Hematopoietic multipotent progenitor cell treated with erythropoietin and hydrocortisone succinate and interleukin-3 and kit ligand, for 17 days (in vitro differentiated cells): ENCODE results near the gene MAP4.
"Not testable (repeated sequence)": the region's sequence is repeated elsewhere in the genome, so short reads cannot be mapped to it uniquely, and the experiment has no call there.

Experiments
- DNase-seq: peaks from one replicate; pipeline ENCODE4 v3.0.0-alpha.2; 2015; ENCODE audit warnings: low spot score

MAP4 gene

DNA sequence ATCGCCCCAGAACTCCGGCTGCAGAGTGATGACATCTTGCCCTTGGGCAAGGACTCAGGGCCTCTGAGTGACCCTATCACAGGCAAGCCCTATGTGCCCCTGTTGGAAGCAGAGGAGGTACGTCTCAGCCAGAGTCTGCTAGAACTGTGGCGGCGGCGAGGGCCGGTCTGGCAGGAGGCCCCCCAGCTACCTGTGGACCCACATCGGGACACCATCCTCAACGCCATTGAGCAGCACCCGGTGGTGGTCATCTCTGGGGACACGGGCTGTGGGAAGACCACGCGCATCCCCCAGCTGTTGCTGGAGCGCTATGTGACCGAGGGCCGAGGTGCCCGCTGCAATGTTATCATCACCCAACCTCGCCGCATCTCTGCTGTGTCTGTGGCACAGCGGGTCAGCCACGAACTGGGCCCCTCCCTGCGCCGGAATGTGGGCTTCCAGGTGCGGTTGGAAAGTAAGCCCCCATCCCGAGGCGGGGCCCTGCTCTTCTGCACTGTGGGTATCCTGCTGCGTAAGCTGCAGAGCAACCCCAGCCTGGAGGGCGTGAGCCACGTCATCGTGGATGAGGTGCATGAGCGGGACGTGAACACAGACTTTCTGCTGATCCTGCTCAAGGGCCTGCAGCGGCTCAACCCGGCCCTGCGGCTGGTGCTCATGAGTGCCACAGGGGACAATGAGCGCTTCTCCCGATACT, 169.9 kb downstream of the MAP4 start:
- DNase-seq: no peak

GRCh38 chr3:47841786-47842349, 174.3 kb downstream of the MAP4 start:
- no peak for DNase-seq

DNA sequence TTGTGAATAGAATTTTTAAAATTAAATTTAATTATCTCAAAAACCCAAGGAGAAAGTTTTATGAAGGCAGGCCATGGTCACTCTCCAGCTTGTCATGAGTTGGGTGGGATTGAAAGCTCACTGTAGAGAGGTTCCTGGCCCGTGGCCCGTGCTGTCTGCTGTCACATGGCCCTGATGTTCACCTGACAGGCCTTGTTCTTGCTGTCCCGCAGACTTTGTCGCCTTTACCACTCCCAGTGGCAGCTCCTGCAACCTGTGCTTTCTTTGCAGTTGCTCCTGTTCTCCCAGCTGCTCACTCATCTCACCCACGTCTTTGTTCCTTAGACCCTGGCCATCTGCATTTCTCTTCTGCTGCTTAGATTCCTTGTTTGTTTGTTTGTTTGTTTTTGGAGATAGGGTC, 177.7 kb downstream of the MAP4 start:
- no peak for DNase-seq

- DNase-seq: no peak
These were observed 179.2 kb downstream of the MAP4 start for GRCh38 chr3:47836986-47837385.

DNA sequence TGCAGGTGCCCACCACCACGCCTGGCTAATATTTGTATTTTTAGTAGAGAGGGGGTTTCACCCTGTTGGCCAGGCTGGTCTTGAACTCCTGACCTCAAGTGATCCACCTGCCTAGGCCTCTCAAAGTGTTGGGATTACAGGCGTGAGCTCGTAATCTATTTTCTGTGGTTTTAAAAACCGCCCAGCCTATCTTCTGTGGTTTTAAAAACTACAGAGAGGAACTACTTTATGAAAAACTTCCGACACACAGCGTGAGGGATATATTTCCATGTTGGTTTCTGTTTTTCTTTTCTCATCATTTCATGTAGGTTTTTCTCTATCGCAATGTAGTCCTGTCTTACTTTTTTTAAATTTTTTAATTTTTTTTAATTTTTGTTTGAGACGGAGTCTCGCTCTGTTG, 186.7 kb downstream of the MAP4 start:
- DNase-seq: not testable (repeated sequence)

GRCh38 chr3:47825590-47825989, 190.6 kb downstream of the MAP4 start:
- DNase-seq: no peak

DNA sequence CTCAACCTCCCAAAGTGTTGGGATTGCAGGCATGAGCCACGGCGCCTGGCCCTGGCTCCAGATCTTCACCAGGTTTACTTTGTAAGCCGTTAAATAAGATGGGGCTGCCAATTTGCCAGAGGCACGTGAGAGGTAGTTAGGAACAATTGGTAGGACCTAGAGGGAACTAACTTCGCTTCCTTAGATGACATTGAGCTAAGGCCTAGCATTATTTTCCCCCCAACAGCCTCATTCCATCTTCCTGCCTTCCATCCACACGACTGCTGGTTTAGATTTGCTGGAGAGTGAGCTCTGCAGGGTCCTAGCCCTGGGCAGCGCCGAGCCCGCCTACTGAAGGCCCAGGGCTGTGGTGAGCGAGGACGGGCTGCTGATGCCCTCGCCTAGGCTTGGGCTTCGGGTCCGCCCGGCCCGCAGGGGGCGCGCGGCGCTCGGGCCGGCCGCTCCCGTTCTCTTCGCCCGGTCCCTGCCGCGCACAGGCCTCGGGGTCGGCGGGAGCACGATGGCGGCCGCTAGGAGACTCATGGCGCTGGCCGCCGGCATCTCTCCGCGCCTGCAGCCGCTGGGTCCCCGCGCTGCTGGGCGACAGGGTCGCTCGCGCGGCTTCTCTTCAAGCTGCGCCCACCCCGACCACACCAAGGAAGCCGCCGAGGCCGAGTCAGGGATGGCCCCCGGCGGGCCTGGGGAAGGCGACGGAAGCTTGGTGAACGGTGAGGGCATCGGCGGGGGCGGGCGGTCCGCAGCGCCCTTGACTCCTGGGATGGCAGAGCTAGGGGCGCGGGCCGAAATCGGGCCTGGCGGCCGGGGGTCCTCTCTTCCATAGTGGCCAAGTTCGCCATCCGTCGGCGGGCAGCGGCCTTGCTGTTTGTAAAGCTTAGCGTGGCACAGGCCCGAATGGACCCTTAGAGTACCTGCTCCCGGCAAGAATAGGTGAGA, 191.4 kb downstream of the MAP4 start:
- DNase-seq: peak; percentile 79

GRCh38 chr3:47817609-47818008, 198.6 kb downstream of the MAP4 start:
- DNase-seq: no peak

DNA sequence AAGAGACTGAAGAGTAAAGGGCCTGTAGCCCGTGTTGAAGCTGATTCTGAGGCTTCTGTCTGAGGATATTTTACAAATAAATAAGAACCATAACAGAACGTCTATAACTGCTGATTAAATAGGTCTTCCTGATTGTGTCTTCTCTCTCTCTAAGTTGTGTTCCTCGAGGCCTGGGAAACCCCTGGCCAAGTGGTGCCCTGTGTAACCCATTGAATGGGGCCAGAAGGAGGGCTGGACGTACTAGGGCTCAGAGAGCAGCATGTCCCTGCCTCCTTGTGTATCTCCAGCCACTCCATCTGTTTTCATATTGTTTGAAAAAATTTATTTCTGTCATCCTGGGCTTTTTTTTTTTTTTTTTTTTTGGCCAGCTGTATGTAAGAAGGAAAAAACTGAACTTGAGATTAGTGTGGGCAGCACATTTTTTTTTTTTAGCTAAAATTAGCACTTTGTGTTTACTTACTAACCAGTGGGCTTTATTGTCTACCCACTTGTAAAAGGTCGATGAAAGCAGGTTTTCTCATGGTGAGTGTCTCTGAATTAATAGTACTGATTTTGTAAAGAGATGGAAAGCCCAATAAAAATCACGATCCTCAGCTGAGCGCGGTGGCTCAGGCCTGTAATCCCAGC, 202.6 kb downstream of the MAP4 start:
- no peak for DNase-seq

DNA sequence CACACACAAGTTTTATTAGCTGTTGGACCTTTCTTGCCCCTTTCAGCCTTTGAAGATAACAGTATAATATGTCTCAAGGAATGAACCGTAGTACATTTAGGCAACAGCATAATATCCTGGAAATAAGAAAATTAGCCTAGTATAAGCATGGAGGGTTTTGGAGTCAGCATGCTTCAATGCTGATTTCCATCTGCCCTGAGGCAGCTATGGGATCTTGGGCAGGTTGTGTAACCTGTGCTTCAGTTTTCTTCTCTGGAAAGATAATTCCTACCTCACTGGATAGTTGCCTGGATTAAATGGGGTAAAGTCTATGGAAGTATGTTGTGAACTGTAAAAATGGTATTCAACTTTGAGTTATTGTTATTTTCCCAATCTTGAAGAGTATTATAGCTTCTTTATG, 211.6 kb downstream of the MAP4 start:
- DNase-seq: no peak

- DNase-seq: no peak
These were observed 212.7 kb downstream of the MAP4 start for GRCh38 chr3:47803480-47804025.

GRCh38 chr3:47802734-47803479, 213.3 kb downstream of the MAP4 start, which contains the start of gene DHX30:
Gene DHX30, plus strand, starts transcription at chr3:47803138. Its CDS starts 7,546 bp downstream, at chr3:47810684.
- peak; percentile 71 for DNase-seq
